Right hindlimb (tissue), 1 donor: ENCODE measurements around the gene COX6B1.
A peak's percentile ranks its signal among the peaks of the same experiment; 100 is the strongest.
"Not testable (repeated sequence)": the region's sequence is repeated elsewhere in the genome, so short reads cannot be mapped to it uniquely, and the experiment has no call there.

Experiments
- DNase-seq: peaks from one replicate; pipeline ENCODE4 v3.0.0-alpha.2; 2018

COX6B1 gene

GRCh38 chr19:35648017-35648961 is at the start of gene COX6B1:
Gene COX6B1 (plus strand): TSS chr19:35648323. CDS start chr19:35651244, 2,921 bp downstream.
- DNase-seq = peak; percentile 96

DNA sequence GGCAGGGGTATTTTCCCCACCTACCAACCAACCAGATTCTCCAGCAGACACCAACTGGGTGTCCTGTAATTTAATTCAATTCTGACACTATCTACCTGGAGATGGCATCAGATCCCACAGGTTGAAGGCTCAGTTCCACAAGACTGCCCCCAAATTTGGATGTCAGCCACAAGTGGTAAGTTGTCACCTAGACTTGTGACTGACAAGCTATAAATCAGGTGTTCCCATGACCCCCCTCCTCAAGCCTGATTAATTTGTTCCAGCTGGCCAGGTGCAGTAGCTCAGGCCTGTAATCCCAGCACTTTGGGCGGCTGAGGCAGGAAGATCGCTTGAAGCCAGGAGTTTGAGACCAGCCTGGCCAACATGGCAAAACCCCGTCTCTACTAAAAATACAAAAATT is 46.2 kb upstream of the COX6B1 start:
- no peak for DNase-seq

GRCh38 chr19:35604436-35604835 is 43.7 kb upstream of the COX6B1 start:
- DNase-seq = not testable (repeated sequence)

DNA sequence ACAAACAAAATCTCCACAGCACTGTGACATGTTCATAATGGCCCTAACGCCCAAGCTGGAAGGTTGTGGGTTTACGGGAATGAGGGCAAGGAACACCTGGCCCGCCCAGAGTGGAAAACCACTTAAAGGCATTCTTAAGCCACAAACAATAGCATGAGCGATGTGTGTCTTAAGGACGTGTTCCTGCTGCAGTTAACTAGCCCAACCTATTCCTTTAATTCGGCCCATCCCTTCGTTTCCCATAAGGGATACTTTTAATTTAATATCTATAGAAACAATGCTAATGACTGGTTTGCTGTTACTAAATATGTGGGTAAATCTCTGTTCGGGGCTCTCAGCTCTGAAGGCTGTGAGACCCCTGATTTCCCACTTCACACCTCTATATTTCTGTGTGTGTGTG is 41.0 kb upstream of the COX6B1 start:
- not testable (repeated sequence) for DNase-seq

- no peak for DNase-seq
Observed at GRCh38 chr19:35607661-35608060, 40.5 kb upstream of the COX6B1 start.

DNA sequence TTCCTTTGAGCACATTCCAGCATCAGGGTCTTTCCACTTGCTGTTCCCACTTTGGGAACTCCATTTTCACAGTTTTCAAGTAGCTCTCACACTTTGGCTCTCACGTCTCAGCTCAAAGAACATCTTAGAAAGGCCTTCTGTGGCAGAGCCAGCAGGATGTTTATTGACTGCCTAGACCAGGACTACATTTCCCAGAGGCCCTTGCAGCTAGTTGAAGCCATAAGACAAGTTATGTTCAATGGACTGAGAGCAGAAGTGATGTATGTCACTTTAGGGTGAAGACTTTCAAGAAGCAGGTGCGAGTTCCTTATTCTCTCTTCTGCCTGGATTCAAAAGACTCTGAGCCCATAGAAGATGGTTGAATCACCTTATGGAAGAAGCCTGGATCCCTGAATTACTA is 39.9 kb upstream of the COX6B1 start:
- DNase-seq = no peak

DNA sequence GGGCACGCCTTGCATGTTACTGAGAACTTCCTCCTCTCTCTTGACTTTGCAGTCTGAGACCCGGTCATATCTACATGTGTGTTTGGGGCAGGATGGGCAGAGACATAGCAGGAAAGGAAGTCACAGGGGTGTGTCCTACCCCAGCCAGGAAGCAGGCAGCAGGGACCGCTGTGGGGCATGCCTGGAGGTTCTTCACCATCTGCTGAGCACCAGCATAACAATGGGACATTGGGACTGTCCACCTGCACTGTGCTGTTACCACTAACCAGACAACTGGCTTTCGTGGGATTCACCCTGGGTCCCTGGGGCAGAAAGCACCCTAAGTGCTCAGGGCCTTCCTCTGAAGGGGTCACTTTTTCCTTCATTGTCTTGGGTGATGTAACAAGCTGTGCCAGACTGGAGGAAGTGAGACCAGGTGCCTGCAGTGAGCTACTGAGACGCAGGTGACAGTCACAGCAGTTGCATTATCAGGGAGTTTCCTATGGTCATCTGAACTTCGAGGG is 38.2 kb upstream of the COX6B1 start:
- DNase-seq = no peak

DNA sequence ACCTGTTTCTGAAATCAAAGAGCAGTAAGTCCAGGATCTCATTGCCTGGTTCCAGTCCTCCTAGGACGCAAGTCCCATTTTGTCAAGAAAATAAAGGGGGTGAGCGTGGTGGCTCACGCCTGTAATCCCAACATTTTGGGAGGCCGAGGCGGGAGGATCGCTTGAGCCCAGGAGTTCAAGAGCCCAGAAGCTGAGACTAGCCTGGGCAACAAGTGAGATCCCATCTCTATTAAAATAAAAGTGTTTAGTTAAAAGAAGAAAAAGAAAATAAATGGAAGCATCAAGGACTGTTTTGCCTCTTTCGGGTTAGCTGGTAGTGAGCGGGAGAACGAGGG is 35.9 kb upstream of the COX6B1 start:
- no peak for DNase-seq

DNA sequence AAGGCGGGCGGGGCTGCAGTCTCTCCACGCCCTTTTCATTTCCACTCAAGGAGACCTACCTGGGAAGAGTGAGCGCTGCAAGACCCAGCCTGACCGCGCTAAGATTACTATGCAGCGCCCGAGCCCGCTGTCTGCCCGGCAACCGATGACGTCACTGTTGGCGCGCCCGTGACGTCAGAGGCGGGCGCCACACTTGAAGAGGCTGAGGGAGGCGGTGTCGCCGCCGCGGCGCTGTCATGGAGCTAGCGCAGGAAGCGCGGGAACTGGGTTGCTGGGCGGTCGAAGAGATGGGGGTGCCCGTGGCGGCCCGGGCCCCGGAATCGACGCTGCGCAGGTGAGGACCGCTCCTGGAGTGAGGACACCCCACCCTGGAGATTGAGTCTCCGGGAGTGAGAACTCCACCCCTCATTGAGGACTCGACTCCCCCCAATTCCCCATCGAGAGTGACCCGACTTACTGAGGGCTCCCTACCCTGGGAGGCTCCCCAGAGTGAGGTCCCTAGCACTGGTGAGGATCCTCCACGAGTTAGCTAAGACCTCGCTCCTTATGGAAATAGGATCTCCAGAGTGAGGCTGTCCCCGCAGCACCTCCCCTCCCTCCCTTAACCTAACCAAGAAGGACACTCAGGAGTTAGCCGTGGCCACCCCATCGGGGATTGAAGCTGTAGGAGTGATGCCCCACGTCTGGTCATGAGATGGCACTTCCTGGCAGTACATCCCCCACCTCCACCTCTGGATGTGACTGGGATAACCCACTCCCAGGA is 35.4 kb upstream of the COX6B1 start, which contains the start of gene HAUS5:
HAUS5 (plus strand) TSS at position 177 of the 763 bp plus-strand sequence; CDS start at position 237, 60 bp downstream.
- peak; percentile 96 for DNase-seq

DNA sequence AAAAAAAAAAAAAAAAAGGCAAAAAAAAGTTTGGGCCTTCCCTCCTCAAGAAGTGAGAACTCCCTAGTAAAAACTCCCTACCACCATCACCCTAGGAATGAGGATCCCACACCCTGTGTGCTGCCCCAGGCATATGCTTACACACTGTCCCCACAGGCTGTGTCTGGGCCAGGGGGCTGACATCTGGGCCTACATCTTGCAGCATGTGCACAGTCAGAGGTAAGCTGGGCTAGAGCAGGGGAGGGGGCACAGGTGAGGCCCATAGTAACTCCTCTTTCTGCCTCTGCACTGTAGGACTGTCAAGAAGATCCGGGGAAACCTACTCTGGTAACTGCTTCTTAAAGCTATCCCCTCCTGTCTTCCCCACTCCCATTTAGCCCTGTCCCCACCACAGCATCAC is 34.5 kb upstream of the COX6B1 start:
- no peak for DNase-seq

- no peak for DNase-seq
Observed at GRCh38 chr19:35615036-35615435, 33.1 kb upstream of the COX6B1 start.

DNA sequence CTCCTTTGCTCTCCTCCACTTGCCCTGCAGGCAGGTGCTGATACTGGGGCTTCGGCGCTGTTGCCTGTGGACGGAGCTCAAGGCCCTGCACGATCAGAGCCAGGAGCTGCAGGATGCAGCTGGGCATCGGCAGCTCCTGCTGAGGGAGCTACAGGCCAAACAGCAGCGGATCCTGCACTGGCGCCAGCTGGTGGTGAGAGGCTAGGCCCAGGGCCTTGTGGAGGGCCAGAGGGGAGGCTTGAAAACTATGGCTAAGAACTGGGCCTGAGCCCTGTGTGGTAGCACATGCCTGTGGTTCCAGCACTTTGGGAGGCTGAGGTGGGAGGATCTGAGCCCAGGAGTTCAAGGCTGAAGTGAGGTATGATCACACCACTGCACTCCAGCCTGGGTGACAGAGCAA is 29.3 kb upstream of the COX6B1 start:
- DNase-seq = no peak

- no peak for DNase-seq
Observed at GRCh38 chr19:35619290-35619923, 28.7 kb upstream of the COX6B1 start.

DNA sequence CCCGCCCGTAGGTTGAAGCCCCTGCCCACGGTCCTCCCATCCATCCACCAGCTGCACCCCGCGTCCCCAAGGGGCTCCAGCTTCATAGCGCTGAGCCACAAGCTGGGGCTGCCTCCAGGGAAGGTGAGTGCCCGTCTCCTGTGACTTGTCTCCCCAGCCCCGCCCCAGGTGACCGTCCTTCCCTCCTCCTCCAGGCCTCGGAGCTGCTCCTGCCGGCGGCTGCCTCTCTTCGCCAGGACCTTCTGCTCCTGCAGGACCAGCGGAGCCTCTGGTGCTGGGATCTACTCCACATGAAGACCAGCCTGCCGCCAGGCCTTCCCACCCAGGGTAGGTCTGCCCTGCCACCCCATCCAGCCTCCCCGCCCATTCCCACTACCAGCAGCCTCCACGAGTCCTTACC is 28.1 kb upstream of the COX6B1 start:
- no peak for DNase-seq

DNA sequence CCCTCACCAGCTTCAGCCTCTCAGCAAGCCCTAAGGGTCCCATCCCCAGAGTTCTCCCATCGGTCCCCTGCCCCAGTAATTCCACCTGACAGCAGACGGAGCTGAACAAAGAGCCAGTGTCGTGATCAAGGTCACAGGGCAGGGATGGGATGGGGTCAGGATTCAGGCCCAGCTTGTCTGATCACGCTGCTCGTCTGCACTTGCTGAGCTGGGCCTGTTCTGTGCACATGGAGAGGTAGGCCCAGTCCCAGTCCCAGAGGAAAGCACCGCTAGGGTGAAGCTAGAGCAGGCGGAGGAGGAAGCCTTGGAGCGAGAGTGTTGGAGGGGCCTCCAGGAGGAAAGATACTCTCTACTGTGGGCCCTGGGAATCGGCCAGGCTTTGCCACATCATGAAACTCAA is 26.4 kb upstream of the COX6B1 start:
- DNase-seq = no peak

GRCh38 chr19:35622750-35623149 is 25.4 kb upstream of the COX6B1 start:
- DNase-seq = no peak

- DNase-seq = no peak
Observed at GRCh38 chr19:35623327-35624010, 24.7 kb upstream of the COX6B1 start.

GRCh38 chr19:35628264-35628564 is 19.9 kb upstream of the COX6B1 start:
- DNase-seq = no peak

DNA sequence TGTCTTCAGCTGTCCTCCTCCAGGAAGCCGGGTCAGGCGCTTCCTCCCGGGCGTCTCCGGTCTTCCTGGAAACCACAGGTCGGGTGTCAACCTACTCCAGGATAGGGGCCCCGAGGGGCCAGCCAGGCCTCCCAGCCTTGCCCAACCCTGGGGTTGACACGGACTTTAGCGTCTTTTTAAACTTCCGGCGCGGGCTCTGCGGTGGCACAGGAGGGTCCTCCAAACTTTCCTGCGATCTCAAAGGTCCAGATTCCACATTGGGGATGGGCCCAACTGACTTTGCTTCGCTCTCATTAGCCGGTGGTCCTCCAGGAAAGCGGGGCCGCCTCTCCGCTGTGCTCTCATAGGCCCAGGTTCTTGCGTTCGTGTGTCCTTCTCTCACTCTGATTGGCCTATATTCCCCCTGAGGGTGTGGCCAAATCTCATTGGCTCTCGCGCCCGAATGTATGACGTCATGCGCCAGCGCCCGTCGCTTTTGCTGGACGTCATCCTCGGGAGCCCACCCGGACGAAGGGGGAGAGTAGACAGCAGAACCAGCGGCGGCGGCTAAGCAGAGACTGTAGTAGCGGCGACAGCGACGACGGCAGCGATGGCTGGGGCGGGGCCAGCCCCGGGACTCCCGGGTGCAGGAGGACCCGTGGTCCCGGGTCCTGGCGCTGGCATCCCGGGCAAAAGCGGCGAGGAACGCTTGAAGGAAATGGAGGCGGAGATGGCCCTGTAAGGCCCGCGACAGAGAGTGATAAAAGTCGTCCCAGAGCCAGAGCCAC is 19.4 kb upstream of the COX6B1 start, which contains the start of gene RBM42:
RBM42 (plus strand) TSS at position 472 of the 767 bp plus-strand sequence; CDS start at position 590, 118 bp downstream.
- peak; percentile 98 for DNase-seq

DNA sequence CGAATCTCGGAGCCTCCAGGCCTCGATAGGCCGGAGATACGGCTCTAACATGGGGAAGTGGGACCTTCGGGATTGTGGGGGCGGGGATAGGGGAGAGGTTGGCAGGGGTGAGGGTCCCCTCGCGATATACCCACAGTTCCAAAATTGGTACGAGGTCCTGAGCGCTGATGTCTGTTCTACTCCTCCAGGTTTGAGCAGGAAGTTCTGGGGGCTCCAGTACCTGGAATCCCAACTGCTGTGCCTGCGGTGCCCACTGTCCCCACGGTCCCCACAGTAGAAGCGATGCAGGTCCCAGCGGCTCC is 18.8 kb upstream of the COX6B1 start:
- DNase-seq = no peak

- no peak for DNase-seq
Observed at GRCh38 chr19:35633727-35634440, 14.2 kb upstream of the COX6B1 start.
